K562 (cell line): Measurements from ENCODE around the gene ANTKMT. TPM values are rescaled to one million over a fixed set of nuclear protein-coding genes. Genes with fewer than 3 reads are reported as not detected.
A peak's percentile ranks its signal among the peaks of the same experiment; 100 is the strongest.

Experiments used
- COPS2 ChIP-seq: fragments of 450-650 bp; conservative IDR thresholded peaks from 2 replicates; pipeline ENCODE4 v1.6.1; 2016; ENCODE audit warnings: mild to moderate bottlenecking, moderate library complexity
- CREB1 ChIP-seq, 2 experiments: sonication (generic) in 1 of 2; formaldehyde crosslinking in 1 of 2; IDR thresholded peaks; 2 replicates each; pipeline versions ENCODE4 v1.6.1 to v1.8.0; 2012 to 2022; ENCODE audit warnings: inconsistent platforms in 1 of 2, mild to moderate bottlenecking in 1 of 2, missing genetic modification reagents in 1 of 2, moderate library complexity in 1 of 2
- E4F1 ChIP-seq: fragments of 250-450 bp; sonication (Bioruptor Pico); IDR thresholded peaks from 2 replicates; pipeline ENCODE4 v1.5.0; 2021; ENCODE audit warnings: mild to moderate bottlenecking, borderline replicate concordance
- FIP1L1 ChIP-seq: fragments of 200-400 bp; formaldehyde crosslinking; IDR thresholded peaks from 2 replicates; pipeline ENCODE4 v1.6.1; 2018; ENCODE audit warnings: mild to moderate bottlenecking, low read depth, low read length; ENCODE audit not compliant: poor library complexity, severe bottlenecking
- HIVEP1 ChIP-seq: fragments of 250-450 bp; sonication (Bioruptor Pico); IDR thresholded peaks from 2 replicates; pipeline ENCODE4 v1.4.0; 2020; ENCODE audit warnings: mild to moderate bottlenecking
- MAFG ChIP-seq: fragments of 450-650 bp; conservative IDR thresholded peaks from 2 replicates; pipeline ENCODE4 v1.6.1; 2016; ENCODE audit warnings: missing genetic modification characterization, missing compliant biosample characterization
- SMC3 ChIP-seq: conservative IDR thresholded peaks from 2 replicates; pipeline ENCODE4 v1.6.1; 2011; ENCODE audit warnings: low read depth, low read length, improper control_type of control experiment; ENCODE audit not compliant: insufficient read depth
- polyA plus RNA-seq, 8 experiments: library from polyadenylated mRNA; depleted of rRNA in 4 of 8; stranded (reverse) in 5 of 8; unstranded in 3 of 8; fragments of >200 nt; fragmentation: Nextera tagmentation in 2 of 8; fragmentation: Illumina TruSeq in 1 of 8; extraction: Ambion mirVana in 2 of 8; extraction: Trizol in 1 of 8; gene quantifications; 2 replicates each; pipeline versions ENCODE4 v1.2.1 to v1.2.3, GENCODE V29; 2011 to 2014; ENCODE audit warnings: inconsistent platforms in 1 of 8, missing spikeins in 1 of 8
- total RNA-seq, 7 experiments: library from RNA; depleted of rRNA in 6 of 7; stranded (reverse); fragments of >200 nt in 6 of 7; fragmentation: Illumina TruSeq in 2 of 7; extraction: Trizol in 2 of 7; gene quantifications; 2 replicates each; pipeline versions ENCODE4 v1.2.1 to v1.2.3, GENCODE V29; 2011 to 2021; ENCODE audit warnings: low replicate concordance in 1 of 7
- TF ChIP-seq, protein P1 (sequence below), 3 experiments: fragments of 200-800 bp in 1 of 3; fragments of 250-450 bp in 1 of 3; fragments of 450-650 bp in 1 of 3; sonication (Bioruptor Pico) in 1 of 3; sonication (Bioruptor generic) in 1 of 3; formaldehyde crosslinking in 1 of 3; IDR thresholded peaks; 2 replicates each; pipeline versions ENCODE4 v1.6.1 to v1.8.0; 2016 to 2022; ENCODE audit warnings: mild to moderate bottlenecking in 2 of 3, missing genetic modification characterization in 2 of 3, missing compliant biosample characterization in 1 of 3, moderate library complexity in 1 of 3
- TF ChIP-seq, protein P2 (sequence below): fragments of 200-800 bp; sonication (Bioruptor generic); IDR thresholded peaks from 2 replicates; pipeline ENCODE4 v1.6.1; 2017; ENCODE audit warnings: missing genetic modification characterization, missing compliant biosample characterization
- TF ChIP-seq, protein P3 (sequence below): fragments of 450-650 bp; formaldehyde crosslinking; conservative IDR thresholded peaks from 2 replicates; pipeline ENCODE4 v1.4.0; 2022; ENCODE audit warnings: mild to moderate bottlenecking, missing genetic modification characterization
- TF ChIP-seq, protein P4 (sequence below): fragments of 250-450 bp; sonication (Bioruptor Pico); IDR thresholded peaks from 2 replicates; pipeline ENCODE4 v1.4.0; 2020; ENCODE audit warnings: mild to moderate bottlenecking, moderate library complexity
- TF ChIP-seq, protein P5 (sequence below): fragments of 450-650 bp; IDR thresholded peaks from 2 replicates; pipeline ENCODE4 v1.6.1; 2016; ENCODE audit warnings: antibody characterized with exemption

The ANTKMT gene
- total and polyA plus RNA-seq, 9 of the 15 experiments (the other 6 are each of a cell fraction or from before 2014, with no cell fraction given) = 0.58 to 217 (median 19.1) TPM

GRCh38 chr16:728131-728889, 7.4 kb downstream of the ANTKMT start (continued):
- TF ChIP-seq, protein P1, sequence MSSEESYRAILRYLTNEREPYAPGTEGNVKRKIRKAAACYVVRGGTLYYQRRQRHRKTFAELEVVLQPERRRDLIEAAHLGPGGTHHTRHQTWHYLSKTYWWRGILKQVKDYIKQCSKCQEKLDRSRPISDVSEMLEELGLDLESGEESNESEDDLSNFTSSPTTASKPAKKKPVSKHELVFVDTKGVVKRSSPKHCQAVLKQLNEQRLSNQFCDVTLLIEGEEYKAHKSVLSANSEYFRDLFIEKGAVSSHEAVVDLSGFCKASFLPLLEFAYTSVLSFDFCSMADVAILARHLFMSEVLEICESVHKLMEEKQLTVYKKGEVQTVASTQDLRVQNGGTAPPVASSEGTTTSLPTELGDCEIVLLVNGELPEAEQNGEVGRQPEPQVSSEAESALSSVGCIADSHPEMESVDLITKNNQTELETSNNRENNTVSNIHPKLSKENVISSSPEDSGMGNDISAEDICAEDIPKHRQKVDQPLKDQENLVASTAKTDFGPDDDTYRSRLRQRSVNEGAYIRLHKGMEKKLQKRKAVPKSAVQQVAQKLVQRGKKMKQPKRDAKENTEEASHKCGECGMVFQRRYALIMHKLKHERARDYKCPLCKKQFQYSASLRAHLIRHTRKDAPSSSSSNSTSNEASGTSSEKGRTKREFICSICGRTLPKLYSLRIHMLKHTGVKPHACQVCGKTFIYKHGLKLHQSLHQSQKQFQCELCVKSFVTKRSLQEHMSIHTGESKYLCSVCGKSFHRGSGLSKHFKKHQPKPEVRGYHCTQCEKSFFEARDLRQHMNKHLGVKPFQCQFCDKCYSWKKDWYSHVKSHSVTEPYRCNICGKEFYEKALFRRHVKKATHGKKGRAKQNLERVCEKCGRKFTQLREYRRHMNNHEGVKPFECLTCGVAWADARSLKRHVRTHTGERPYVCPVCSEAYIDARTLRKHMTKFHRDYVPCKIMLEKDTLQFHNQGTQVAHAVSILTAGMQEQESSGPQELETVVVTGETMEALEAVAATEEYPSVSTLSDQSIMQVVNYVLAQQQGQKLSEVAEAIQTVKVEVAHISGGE (CRISPR knock-in tag; IDR thresholded peaks at IDR 0.05) = peak in 1 of 3 experiments; percentile 83; a peak in 2 of 6 replicates
- TF ChIP-seq HIVEP1 (CRISPR knock-in tag) = no peak
- TF ChIP-seq FIP1L1 = peak; percentile 53
- no peak for TF ChIP-seq COPS2
- TF ChIP-seq MAFG = no peak
- no peak for TF ChIP-seq SMC3
- TF ChIP-seq, protein P2, sequence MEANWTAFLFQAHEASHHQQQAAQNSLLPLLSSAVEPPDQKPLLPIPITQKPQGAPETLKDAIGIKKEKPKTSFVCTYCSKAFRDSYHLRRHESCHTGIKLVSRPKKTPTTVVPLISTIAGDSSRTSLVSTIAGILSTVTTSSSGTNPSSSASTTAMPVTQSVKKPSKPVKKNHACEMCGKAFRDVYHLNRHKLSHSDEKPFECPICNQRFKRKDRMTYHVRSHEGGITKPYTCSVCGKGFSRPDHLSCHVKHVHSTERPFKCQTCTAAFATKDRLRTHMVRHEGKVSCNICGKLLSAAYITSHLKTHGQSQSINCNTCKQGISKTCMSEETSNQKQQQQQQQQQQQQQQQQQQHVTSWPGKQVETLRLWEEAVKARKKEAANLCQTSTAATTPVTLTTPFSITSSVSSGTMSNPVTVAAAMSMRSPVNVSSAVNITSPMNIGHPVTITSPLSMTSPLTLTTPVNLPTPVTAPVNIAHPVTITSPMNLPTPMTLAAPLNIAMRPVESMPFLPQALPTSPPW (CRISPR knock-in tag) = peak; percentile 77
- peak; percentile 25; the same call in 1 of the 2 replicates for TF ChIP-seq CREB1 (IDR thresholded peaks at IDR 0.05)
- TF ChIP-seq CREB1 (CRISPR knock-in tag; IDR thresholded peaks at IDR 0.05) = no peak; the same call in 1 of the 2 replicates
- TF ChIP-seq, protein P3, sequence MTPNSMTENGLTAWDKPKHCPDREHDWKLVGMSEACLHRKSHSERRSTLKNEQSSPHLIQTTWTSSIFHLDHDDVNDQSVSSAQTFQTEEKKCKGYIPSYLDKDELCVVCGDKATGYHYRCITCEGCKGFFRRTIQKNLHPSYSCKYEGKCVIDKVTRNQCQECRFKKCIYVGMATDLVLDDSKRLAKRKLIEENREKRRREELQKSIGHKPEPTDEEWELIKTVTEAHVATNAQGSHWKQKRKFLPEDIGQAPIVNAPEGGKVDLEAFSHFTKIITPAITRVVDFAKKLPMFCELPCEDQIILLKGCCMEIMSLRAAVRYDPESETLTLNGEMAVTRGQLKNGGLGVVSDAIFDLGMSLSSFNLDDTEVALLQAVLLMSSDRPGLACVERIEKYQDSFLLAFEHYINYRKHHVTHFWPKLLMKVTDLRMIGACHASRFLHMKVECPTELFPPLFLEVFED = no peak
- TF ChIP-seq, protein P4, sequence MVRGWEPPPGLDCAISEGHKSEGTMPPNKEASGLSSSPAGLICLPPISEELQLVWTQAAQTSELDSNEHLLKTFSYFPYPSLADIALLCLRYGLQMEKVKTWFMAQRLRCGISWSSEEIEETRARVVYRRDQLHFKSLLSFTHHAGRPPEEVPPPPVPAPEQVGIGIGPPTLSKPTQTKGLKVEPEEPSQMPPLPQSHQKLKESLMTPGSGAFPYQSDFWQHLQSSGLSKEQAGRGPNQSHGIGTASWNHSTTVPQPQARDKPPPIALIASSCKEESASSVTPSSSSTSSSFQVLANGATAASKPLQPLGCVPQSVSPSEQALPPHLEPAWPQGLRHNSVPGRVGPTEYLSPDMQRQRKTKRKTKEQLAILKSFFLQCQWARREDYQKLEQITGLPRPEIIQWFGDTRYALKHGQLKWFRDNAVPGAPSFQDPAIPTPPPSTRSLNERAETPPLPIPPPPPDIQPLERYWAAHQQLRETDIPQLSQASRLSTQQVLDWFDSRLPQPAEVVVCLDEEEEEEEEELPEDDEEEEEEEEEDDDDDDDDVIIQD = no peak
- no peak for TF ChIP-seq E4F1 (CRISPR knock-in tag)
- TF ChIP-seq, protein P5, sequence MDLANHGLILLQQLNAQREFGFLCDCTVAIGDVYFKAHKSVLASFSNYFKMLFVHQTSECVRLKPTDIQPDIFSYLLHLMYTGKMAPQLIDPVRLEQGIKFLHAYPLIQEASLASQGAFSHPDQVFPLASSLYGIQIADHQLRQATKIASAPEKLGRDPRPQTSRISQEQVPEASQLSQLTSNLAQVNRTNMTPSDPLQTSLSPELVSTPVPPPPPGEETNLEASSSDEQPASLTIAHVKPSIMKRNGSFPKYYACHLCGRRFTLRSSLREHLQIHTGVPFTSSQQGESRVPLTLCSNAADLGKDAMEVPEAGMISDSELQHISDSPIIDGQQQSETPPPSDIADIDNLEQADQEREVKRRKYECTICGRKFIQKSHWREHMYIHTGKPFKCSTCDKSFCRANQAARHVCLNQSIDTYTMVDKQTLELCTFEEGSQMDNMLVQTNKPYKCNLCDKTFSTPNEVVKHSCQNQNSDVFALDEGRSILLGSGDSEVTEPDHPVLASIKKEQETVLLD = 0 out of 2 replicates have a peak, but pooled peaks have one; percentile 32
